Naive B cell (primary cell): Measurements from ENCODE around the gene ZCCHC10. TPM values are rescaled to one million over a fixed set of nuclear protein-coding genes. Genes with fewer than 3 reads are reported as not detected.

ENCODE experiments used
- ATAC-seq, 2 donors: fragments of 150-1000 bp; cut with Tn5 transposase; 2 replicates each; pipeline ENCODE4 v1.10.0; 2021; ENCODE audit warnings: low read depth in 2 of 2, mild to moderate bottlenecking in 2 of 2, moderate library complexity in 2 of 2
- DNase-seq: peaks from one replicate; pipeline ENCODE4 v3.0.0; 2022
- H3K27ac Mint-ChIP-seq, 6 donors: one replicate each; pipeline ENCODE4 v1.8.0; 2020 to 2022; ENCODE audit warnings: mild to moderate bottlenecking in 6 of 6, mixed read lengths in 6 of 6, moderate library complexity in 5 of 6, inconsistent platforms in 2 of 6
- H3K27me3 Mint-ChIP-seq, 3 donors: one replicate each; pipeline ENCODE4 v1.8.0; 2021 to 2022; ENCODE audit warnings: mixed read lengths in 3 of 3, mild to moderate bottlenecking in 1 of 3
- H3K36me3 Mint-ChIP-seq, 2 donors: one replicate each; pipeline ENCODE4 v1.8.0; 2020 to 2022; ENCODE audit warnings: mixed read lengths in 2 of 2, inconsistent platforms in 1 of 2, mild to moderate bottlenecking in 1 of 2
- H3K4me1 Mint-ChIP-seq, 3 donors: one replicate each; pipeline ENCODE4 v1.8.0; 2020 to 2022; ENCODE audit warnings: mixed read lengths in 3 of 3, inconsistent platforms in 1 of 3, mild to moderate bottlenecking in 1 of 3, moderate library complexity in 1 of 3
- H3K4me3 Mint-ChIP-seq, 8 donors: one replicate each; pipeline ENCODE4 v1.8.0; 2020 to 2022; ENCODE audit warnings: mild to moderate bottlenecking in 8 of 8, mixed read lengths in 8 of 8, moderate library complexity in 8 of 8, inconsistent platforms in 2 of 8
- H3K9me3 Mint-ChIP-seq, 7 donors: one replicate each; pipeline ENCODE4 v1.8.0; 2020 to 2022; ENCODE audit warnings: mixed read lengths in 7 of 7, mild to moderate bottlenecking in 5 of 7, inconsistent platforms in 2 of 7, moderate library complexity in 1 of 7
- polyA plus RNA-seq, 6 donors: library from polyadenylated mRNA; unstranded; fragments of 300-500 nt; fragmentation: Illumina TruSeq; gene quantifications; one replicate each; pipeline ENCODE4 v1.2.3, GENCODE V29; 2021; ENCODE audit warnings: low read depth in 6 of 6

ZCCHC10 gene
- polyA plus RNA-seq: 100 to 1,000 TPM in 5 of 6 donors, 10 to 100 TPM in 1; 87.0 to 209 (median 123) TPM

GRCh38 chr5:133025804-133026663 is at the start of gene ZCCHC10:
ZCCHC10 (minus strand) TSS chr5:133026549; CDS start chr5:133026537, 12 bp downstream.
- H3K36me3 Mint-ChIP-seq: peaks cover 0 to 4% of the 10 kb centered on the region in 2 donors
- DNase-seq (peak; percentile 91), ATAC-seq (peak; percentile 97 to 99)
- H3K27ac Mint-ChIP-seq: peak within 1 kb of the TSS; percentile 96 to 98 (median 98)
- H3K4me3 Mint-ChIP-seq: peak within 1 kb of the TSS; percentile 93 to 98 (median 97)
- H3K4me1 Mint-ChIP-seq: peaks cover 36 to 50% (median 47%) of the 10 kb centered on the region in 3 donors
- H3K27me3 Mint-ChIP-seq: no peaks in the 10 kb centered on the region
- no peaks in the 10 kb centered on the region for H3K9me3 Mint-ChIP-seq

- H3K27me3 Mint-ChIP-seq: no peaks in the 10 kb centered on the region
- H3K9me3 Mint-ChIP-seq: no peaks in the 10 kb centered on the region
- peak overlapping the region in 3 of 6 donors; percentile 16 to 50 (median 31) for H3K27ac Mint-ChIP-seq
- no peak for DNase-seq
- peaks cover 25 to 29% of the 10 kb centered on the region in 2 donors for H3K36me3 Mint-ChIP-seq
- no peak overlapping the region for H3K4me3 Mint-ChIP-seq
- no peak for ATAC-seq
- H3K4me1 Mint-ChIP-seq: peaks cover 4 to 27% (median 19%) of the 10 kb centered on the region in 3 donors
Observed at GRCh38 chr5:133075572-133076536, 49.5 kb upstream of the ZCCHC10 start.

- peaks cover 5 to 25% (median 19%) of the 10 kb centered on the region in 3 donors for H3K4me1 Mint-ChIP-seq
- H3K4me3 Mint-ChIP-seq: no peak overlapping the region
- no peak for ATAC-seq
- no peaks in the 10 kb centered on the region for H3K27me3 Mint-ChIP-seq
- H3K36me3 Mint-ChIP-seq: peaks cover 49 to 60% of the 10 kb centered on the region in 2 donors
- no peaks in the 10 kb centered on the region for H3K9me3 Mint-ChIP-seq
- DNase-seq: no peak
- H3K27ac Mint-ChIP-seq: peak overlapping the region in 1 of 6 donors; percentile 18
Observed at GRCh38 chr5:133072021-133072420, 45.7 kb upstream of the ZCCHC10 start.

- H3K27ac Mint-ChIP-seq: peak overlapping the region in 3 of 6 donors; percentile 36 to 80 (median 66)
- ATAC-seq: no peak
- H3K9me3 Mint-ChIP-seq: no peaks in the 10 kb centered on the region
Observed at GRCh38 chr5:133066045-133066444, 39.7 kb upstream of the ZCCHC10 start.

GRCh38 chr5:133065471-133065870 is 39.1 kb upstream of the ZCCHC10 start:
- Mint-ChIP-seq H3K36me3 (peaks cover 26 to 27% of the 10 kb centered on the region in 2 donors), H3K4me3 (no peak overlapping the region), H3K4me1 (peaks cover 21 to 38% (median 34%) of the 10 kb centered on the region in 3 donors), H3K27me3 (no peaks in the 10 kb centered on the region), H3K9me3 (no peaks in the 10 kb centered on the region), H3K27ac (peak overlapping the region in 2 of 6 donors; percentile 7 to 80)
- no peak for ATAC-seq
- no peak for DNase-seq

More at GRCh38 chr5:133066045-133066444, 39.7 kb upstream of the ZCCHC10 start:
- Mint-ChIP-seq H3K36me3 (peaks cover 31 to 33% of the 10 kb centered on the region in 2 donors), H3K27me3 (no peaks in the 10 kb centered on the region), H3K4me3 (no peak overlapping the region), H3K4me1 (peaks cover 24 to 36% (median 34%) of the 10 kb centered on the region in 3 donors)
- no peak for DNase-seq

- ATAC-seq (no peak), DNase-seq (no peak)
- peaks cover 25 to 50% (median 40%) of the 10 kb centered on the region in 3 donors for H3K4me1 Mint-ChIP-seq
- no peak overlapping the region for H3K4me3 Mint-ChIP-seq
- no peaks in the 10 kb centered on the region for H3K27me3 Mint-ChIP-seq
- no peaks in the 10 kb centered on the region for H3K9me3 Mint-ChIP-seq
- H3K36me3 Mint-ChIP-seq: peaks cover 17 to 18% of the 10 kb centered on the region in 2 donors
- H3K27ac Mint-ChIP-seq: peak overlapping the region in 2 of 6 donors; percentile 45 to 88
Observed at GRCh38 chr5:133063965-133064364, 37.6 kb upstream of the ZCCHC10 start.

GRCh38 chr5:133062276-133062675 is 35.9 kb upstream of the ZCCHC10 start:
- Mint-ChIP-seq H3K36me3 (peaks cover under 1 to 2% of the 10 kb centered on the region in 2 donors), H3K4me3 (peak overlapping the region in 2 of 8 donors; percentile 8 to 12), H3K27ac (peak overlapping the region in 5 of 6 donors; percentile 29 to 79 (median 66)), H3K4me1 (peaks cover 20 to 62% (median 47%) of the 10 kb centered on the region in 3 donors), H3K9me3 (no peaks in the 10 kb centered on the region), H3K27me3 (no peaks in the 10 kb centered on the region)
- DNase-seq (no peak), ATAC-seq (no peak)

- DNase-seq: no peak
- Mint-ChIP-seq H3K4me3 (peak overlapping the region in 1 of 8 donors; percentile 35), H3K27ac (peak overlapping the region; percentile 6 to 94 (median 75)), H3K9me3 (no peaks in the 10 kb centered on the region), H3K36me3 (no peaks in the 10 kb centered on the region), H3K27me3 (no peaks in the 10 kb centered on the region), H3K4me1 (peaks cover 36 to 84% (median 63%) of the 10 kb centered on the region in 3 donors)
- no peak for ATAC-seq
Observed at GRCh38 chr5:133059621-133060020, 33.3 kb upstream of the ZCCHC10 start.

GRCh38 chr5:133056891-133057290 is 30.5 kb upstream of the ZCCHC10 start:
- DNase-seq: no peak
- peak overlapping the region in 1 of 8 donors; percentile 30 for H3K4me3 Mint-ChIP-seq
- H3K4me1 Mint-ChIP-seq: peaks cover 40 to 81% (median 68%) of the 10 kb centered on the region in 3 donors
- H3K36me3 Mint-ChIP-seq: no peaks in the 10 kb centered on the region
- H3K9me3 Mint-ChIP-seq: no peaks in the 10 kb centered on the region
- no peaks in the 10 kb centered on the region for H3K27me3 Mint-ChIP-seq
- no peak overlapping the region for H3K27ac Mint-ChIP-seq
- no peak for ATAC-seq

GRCh38 chr5:133054697-133055471 is 28.5 kb upstream of the ZCCHC10 start:
- Mint-ChIP-seq H3K27ac (peak overlapping the region in 5 of 6 donors; percentile 33 to 82 (median 71)), H3K9me3 (no peaks in the 10 kb centered on the region), H3K4me1 (peaks cover 52 to 82% (median 67%) of the 10 kb centered on the region in 3 donors), H3K27me3 (no peaks in the 10 kb centered on the region), H3K4me3 (peak overlapping the region; percentile 26 to 98 (median 76)), H3K36me3 (no peaks in the 10 kb centered on the region)
- DNase-seq: no peak
- no peak for ATAC-seq

- H3K4me3 Mint-ChIP-seq: peak overlapping the region; percentile 93 to 99 (median 98)
- no peaks in the 10 kb centered on the region for H3K36me3 Mint-ChIP-seq
- peaks cover 56 to 77% (median 62%) of the 10 kb centered on the region in 3 donors for H3K4me1 Mint-ChIP-seq
- DNase-seq (no peak), ATAC-seq (no peak)
- H3K9me3 Mint-ChIP-seq: no peaks in the 10 kb centered on the region
- no peaks in the 10 kb centered on the region for H3K27me3 Mint-ChIP-seq
- peak overlapping the region in 4 of 6 donors; percentile 77 to 99 (median 94) for H3K27ac Mint-ChIP-seq
Observed at GRCh38 chr5:133053448-133053847, 27.1 kb upstream of the ZCCHC10 start.
